NB4 (cell line): ENCODE measurements around the gene S100A3.
"Not testable (repeated sequence)": the region's sequence is repeated elsewhere in the genome, so short reads cannot be mapped to it uniquely, and the experiment has no call there.

Source experiments
- POLR2A ChIP-seq: IDR thresholded peaks from 2 replicates; pipeline ENCODE4 v1.6.1; 2011; ENCODE audit warnings: mild to moderate bottlenecking; ENCODE audit not compliant: insufficient read length; ENCODE audit errors: extremely low read depth
- TF ChIP-seq, protein P1 (sequence below): IDR thresholded peaks from one replicate; pipeline ENCODE4 v1.5.1; 2012; ENCODE audit warnings: low read depth, low read length
- TF ChIP-seq, protein P2 (sequence below): IDR thresholded peaks from 2 replicates; pipeline ENCODE4 v1.6.1; 2011; ENCODE audit warnings: low read depth, low read length

GRCh38 chr1:153522353-153523048, 26.6 kb downstream of the S100A3 start:
- TF ChIP-seq, protein P1, sequence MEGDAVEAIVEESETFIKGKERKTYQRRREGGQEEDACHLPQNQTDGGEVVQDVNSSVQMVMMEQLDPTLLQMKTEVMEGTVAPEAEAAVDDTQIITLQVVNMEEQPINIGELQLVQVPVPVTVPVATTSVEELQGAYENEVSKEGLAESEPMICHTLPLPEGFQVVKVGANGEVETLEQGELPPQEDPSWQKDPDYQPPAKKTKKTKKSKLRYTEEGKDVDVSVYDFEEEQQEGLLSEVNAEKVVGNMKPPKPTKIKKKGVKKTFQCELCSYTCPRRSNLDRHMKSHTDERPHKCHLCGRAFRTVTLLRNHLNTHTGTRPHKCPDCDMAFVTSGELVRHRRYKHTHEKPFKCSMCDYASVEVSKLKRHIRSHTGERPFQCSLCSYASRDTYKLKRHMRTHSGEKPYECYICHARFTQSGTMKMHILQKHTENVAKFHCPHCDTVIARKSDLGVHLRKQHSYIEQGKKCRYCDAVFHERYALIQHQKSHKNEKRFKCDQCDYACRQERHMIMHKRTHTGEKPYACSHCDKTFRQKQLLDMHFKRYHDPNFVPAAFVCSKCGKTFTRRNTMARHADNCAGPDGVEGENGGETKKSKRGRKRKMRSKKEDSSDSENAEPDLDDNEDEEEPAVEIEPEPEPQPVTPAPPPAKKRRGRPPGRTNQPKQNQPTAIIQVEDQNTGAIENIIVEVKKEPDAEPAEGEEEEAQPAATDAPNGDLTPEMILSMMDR = not testable (repeated sequence)
- TF ChIP-seq POLR2A = not testable (repeated sequence)
- TF ChIP-seq, protein P2, sequence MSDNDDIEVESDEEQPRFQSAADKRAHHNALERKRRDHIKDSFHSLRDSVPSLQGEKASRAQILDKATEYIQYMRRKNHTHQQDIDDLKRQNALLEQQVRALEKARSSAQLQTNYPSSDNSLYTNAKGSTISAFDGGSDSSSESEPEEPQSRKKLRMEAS = not testable (repeated sequence)
